ENCODE measurements around the gene UGT1A10.

Gene UGT1A10

GRCh38 chr2:233811732-233812131 is 175.5 kb downstream of the UGT1A10 start:
- no peak for DNase-seq

- no peak for DNase-seq
These were observed 177.2 kb downstream of the UGT1A10 start for GRCh38 chr2:233813236-233814055.

GRCh38 chr2:233814056-233814835 is 178.0 kb downstream of the UGT1A10 start:
- no peak for DNase-seq

- no peak for DNase-seq
These were observed 179.6 kb downstream of the UGT1A10 start for GRCh38 chr2:233815861-233816260.

- no peak for DNase-seq
These were observed 180.1 kb downstream of the UGT1A10 start for GRCh38 chr2:233816334-233816733.

- no peak for DNase-seq
These were observed 180.5 kb downstream of the UGT1A10 start for GRCh38 chr2:233816771-233817170.

GRCh38 chr2:233817361-233817911 is 181.2 kb downstream of the UGT1A10 start:
- DNase-seq = no peak

GRCh38 chr2:233817995-233818638 is 181.9 kb downstream of the UGT1A10 start:
- no peak for DNase-seq

GRCh38 chr2:233818639-233819621 is 182.7 kb downstream of the UGT1A10 start:
- DNase-seq = no peak

GRCh38 chr2:233819884-233820773 is 183.9 kb downstream of the UGT1A10 start:
- no peak for DNase-seq

- no peak for DNase-seq
These were observed 184.5 kb downstream of the UGT1A10 start for GRCh38 chr2:233820774-233821105.

GRCh38 chr2:233821196-233821595 is 184.9 kb downstream of the UGT1A10 start:
- no peak for DNase-seq

- no peak for DNase-seq
These were observed 185.5 kb downstream of the UGT1A10 start for GRCh38 chr2:233821709-233822100.

- no peak for DNase-seq
These were observed 186.0 kb downstream of the UGT1A10 start for GRCh38 chr2:233822101-233822771.

Measured in NCI-H2081 treated with DMSO at 0.1 percent for 48 hours (cell line).